ENCODE results near the gene MYMX. TPM values are rescaled to one million over a fixed set of nuclear protein-coding genes. Genes with fewer than 3 reads are reported as not detected.

The MYMX gene
- total RNA-seq, 1 experiment from 2014 or later, result not detected

DNA sequence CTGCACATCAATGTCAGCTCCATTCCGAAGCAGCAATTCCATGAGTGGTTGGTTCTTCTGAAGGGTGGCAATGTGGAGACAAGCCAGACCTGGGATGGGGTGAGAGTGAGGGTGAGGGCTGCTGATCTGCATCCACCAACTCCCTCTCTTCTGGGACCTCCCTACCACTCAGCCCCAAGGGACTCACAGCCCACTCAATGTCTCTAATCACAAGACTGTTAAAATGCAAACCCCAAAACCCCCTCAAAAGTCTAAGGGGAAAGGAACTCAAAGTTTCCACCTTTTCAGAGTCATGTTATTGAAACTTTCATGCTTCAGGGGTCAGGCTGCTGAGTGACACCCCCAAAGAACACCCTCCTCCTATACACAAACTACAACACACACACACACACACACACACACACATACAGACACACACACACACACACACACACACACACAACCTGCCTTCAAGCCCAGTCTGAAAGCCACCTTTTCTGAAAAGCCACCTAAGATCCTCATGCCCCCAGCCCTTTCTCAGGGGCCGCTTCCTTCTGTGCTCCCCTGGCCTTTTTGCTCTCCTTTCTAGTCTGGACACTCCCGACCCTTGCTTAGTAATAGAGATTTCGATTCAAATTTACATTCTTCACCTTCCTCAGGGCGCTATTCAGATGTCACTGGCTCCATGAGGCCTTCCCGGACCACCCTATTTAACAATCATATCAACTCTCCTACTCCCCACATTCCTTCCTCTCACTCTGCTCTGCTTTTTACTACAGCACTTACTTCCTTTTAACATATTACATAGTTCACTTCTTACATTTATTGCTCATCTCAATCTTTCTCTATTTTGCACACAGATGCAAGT, 43.9 kb downstream of the MYMX start:
- Histone ChIP-seq H3K4me2 (ENCODE audit: low read length) (no peak overlapping the region), H3F3A (ENCODE audit: low read length, unreplicated experiment) (peaks cover 6% of the 10 kb centered on the region), H3K79me2 (ENCODE audit: low read length) (peaks cover 40% of the 10 kb centered on the region), H3K27me3 (ENCODE audit: low read length) (no peaks in the 10 kb centered on the region), H3K9ac (ENCODE audit: low read length) (no peak overlapping the region), H4K20me1 (ENCODE audit: low read length) (peaks cover 7% of the 10 kb centered on the region; the same call in 1 of the 2 replicates), H3K9me3 (ENCODE audit: low read length) (no peaks in the 10 kb centered on the region), H3K4me3 (ENCODE audit: low read length) (no peak overlapping the region), H3K27ac (ENCODE audit: low read length) (no peak overlapping the region), H3K4me1 (ENCODE audit: insufficient read depth, low read length) (peaks cover 38% of the 10 kb centered on the region), H3K36me3 (ENCODE audit: low read depth, low read length) (no peaks in the 10 kb centered on the region), H3K9me2 (replicated peaks; ENCODE audit: low read length) (no peaks in the 10 kb centered on the region), H2AFZ (ENCODE audit: low read length) (no peak overlapping the region)
- intact Hi-C loops (cut with micrococcal nuclease), result no loop called here
- no TSS peak for BruUV-seq (replicated peaks)
- DNase-seq, result no peak
- TF ChIP-seq CTCF (conservative IDR thresholded peaks at IDR 0.05; ENCODE audit: low read depth, low read length), result no peak
- TF ChIP-seq EZH2 (IDR thresholded peaks at IDR 0.05; ENCODE audit: low read length, unreplicated experiment), result no peak
- no peak for TF ChIP-seq EZH2phosphoT487 (IDR thresholded peaks at IDR 0.05; ENCODE audit: borderline replicate concordance, low read length)
- ChIA-PET CTCF (no interaction called here), POLR2A (ENCODE audit: unreplicated experiment) (no interaction called here)
- no peak for ATAC-seq

GRCh38 chr6:44261581-44261980, 44.9 kb downstream of the MYMX start:
- no peak overlapping the region for H3K4me2 ChIP-seq (ENCODE audit: low read length)
- H4K20me1 ChIP-seq (ENCODE audit: low read length), result no peaks in the 10 kb centered on the region
- no peak overlapping the region for H3K9ac ChIP-seq (ENCODE audit: low read length)
- TF ChIP-seq EZH2phosphoT487 (IDR thresholded peaks at IDR 0.05; ENCODE audit: borderline replicate concordance, low read length), result no peak
- TF ChIP-seq EZH2 (IDR thresholded peaks at IDR 0.05; ENCODE audit: low read length, unreplicated experiment), result no peak
- no peak for TF ChIP-seq CTCF (conservative IDR thresholded peaks at IDR 0.05; ENCODE audit: low read depth, low read length)
- H3K27ac ChIP-seq (ENCODE audit: low read length), result no peak overlapping the region
- no peaks in the 10 kb centered on the region for H3K9me3 ChIP-seq (ENCODE audit: low read length)
- H3K27me3 ChIP-seq (ENCODE audit: low read length), result no peaks in the 10 kb centered on the region
- peaks cover 29% of the 10 kb centered on the region for H3K4me1 ChIP-seq (ENCODE audit: insufficient read depth, low read length)
- no TSS peak for BruUV-seq (replicated peaks)
- POLR2A ChIA-PET (ENCODE audit: unreplicated experiment), result interaction anchor here (0.6 kb wide), 1 partner anchor 11 kb away, joined by 3 read pairs; no protein-coding TSS in a partner anchor
- CTCF ChIA-PET, result interaction anchor here (0.6 kb wide), 1 partner anchor 153 kb away, joined by 3 read pairs; no protein-coding TSS in a partner anchor
- no peaks in the 10 kb centered on the region for H3F3A ChIP-seq (ENCODE audit: low read length, unreplicated experiment)
- H2AFZ ChIP-seq (ENCODE audit: low read length), result no peak overlapping the region
- intact Hi-C loops (cut with micrococcal nuclease), result no loop called here
- no peaks in the 10 kb centered on the region for H3K9me2 ChIP-seq (replicated peaks; ENCODE audit: low read length)
- H3K4me3 ChIP-seq (ENCODE audit: low read length), result no peak overlapping the region
- no peaks in the 10 kb centered on the region for H3K36me3 ChIP-seq (ENCODE audit: low read depth, low read length)
- ATAC-seq, result no peak
- no peak for DNase-seq
- H3K79me2 ChIP-seq (ENCODE audit: low read length), result peaks cover 31% of the 10 kb centered on the region

Data from PC-3 (cell line).